SK-N-SH (cell line): Measurements from ENCODE around the gene BEGAIN.

Experiments
- CTCF ChIP-seq: fragments of 200-600 bp; sonication (generic); IDR thresholded peaks from 2 replicates; pipeline ENCODE4 v1.6.1; 2017; ENCODE audit warnings: antibody characterized with exemption, mild to moderate bottlenecking, moderate library complexity
- MAX ChIP-seq: IDR thresholded peaks from 2 replicates; pipeline ENCODE4 v1.4.0; 2012; ENCODE audit warnings: low read depth
- NRF1 ChIP-seq: IDR thresholded peaks from 2 replicates; pipeline ENCODE4 v1.6.1; 2012; ENCODE audit warnings: low read depth, mild to moderate bottlenecking, low read length
- POLR2AphosphoS5 ChIP-seq: IDR thresholded peaks from 2 replicates; pipeline ENCODE4 v1.6.1; 2012; ENCODE audit warnings: low read depth, low read length
- REST ChIP-seq: IDR thresholded peaks from 2 replicates; pipeline ENCODE4 v1.6.1; 2012; ENCODE audit warnings: mild to moderate bottlenecking, low read depth, low read length, moderate library complexity
- RFX5 ChIP-seq: IDR thresholded peaks from 2 replicates; pipeline ENCODE4 v1.6.1; 2012; ENCODE audit warnings: mild to moderate bottlenecking, improper control_type of control experiment, low read length
- TAF1 ChIP-seq: IDR thresholded peaks from 2 replicates; pipeline ENCODE4 v1.6.1; 2012; ENCODE audit warnings: low read depth, mild to moderate bottlenecking, low read length, moderate library complexity, borderline replicate concordance
- USF2 ChIP-seq: fragments of 150-350 bp; IDR thresholded peaks from 2 replicates; pipeline ENCODE4 v1.6.1; 2017; ENCODE audit warnings: antibody characterized with exemption, low read length, low read depth, borderline replicate concordance

- no peak for TF ChIP-seq TAF1
- TF ChIP-seq POLR2AphosphoS5, result no peak
- TF ChIP-seq CTCF, result no peak
- no peak for TF ChIP-seq NRF1
- TF ChIP-seq REST, result no peak
- no peak for TF ChIP-seq USF2
- TF ChIP-seq RFX5, result no peak
- TF ChIP-seq MAX, result no peak
These were observed 42.5 kb upstream of the BEGAIN start for GRCh38 chr14:100629696-100630095.
